HS-5 (cell line): Measurements from ENCODE around the gene FANCE.

ENCODE experiments used
- DNase-seq: peaks from one replicate; pipeline ENCODE4 v3.0.0-alpha.2; 2012; ENCODE audit warnings: low read depth

The FANCE gene

DNA sequence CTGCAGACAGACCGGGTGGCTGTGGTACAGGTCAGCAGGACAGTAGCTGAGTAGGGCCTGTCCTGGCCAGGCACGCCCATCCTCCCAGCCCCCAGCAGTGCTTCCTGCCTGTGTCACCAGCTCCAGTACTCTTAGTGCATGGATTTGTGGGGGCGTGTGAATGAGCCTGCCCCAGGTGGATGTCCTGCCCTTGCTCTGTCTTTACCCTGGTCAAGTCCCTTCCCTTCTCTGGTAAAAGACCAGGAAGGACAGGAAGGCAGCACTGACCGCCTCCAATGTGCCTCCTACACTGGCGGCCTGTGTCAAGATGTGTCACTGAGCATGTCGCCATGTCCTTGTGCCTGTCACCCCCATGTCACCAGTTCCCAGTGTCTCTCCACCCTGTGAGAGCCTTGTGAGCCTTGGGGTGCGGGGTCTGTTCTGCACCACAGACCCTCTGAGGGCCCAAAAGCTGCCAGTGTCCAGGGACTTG is 32.8 kb downstream of the FANCE start:
- DNase-seq = no peak

- no peak for DNase-seq
These were observed 33.3 kb downstream of the FANCE start for GRCh38 chr6:35485402-35485877.

DNA sequence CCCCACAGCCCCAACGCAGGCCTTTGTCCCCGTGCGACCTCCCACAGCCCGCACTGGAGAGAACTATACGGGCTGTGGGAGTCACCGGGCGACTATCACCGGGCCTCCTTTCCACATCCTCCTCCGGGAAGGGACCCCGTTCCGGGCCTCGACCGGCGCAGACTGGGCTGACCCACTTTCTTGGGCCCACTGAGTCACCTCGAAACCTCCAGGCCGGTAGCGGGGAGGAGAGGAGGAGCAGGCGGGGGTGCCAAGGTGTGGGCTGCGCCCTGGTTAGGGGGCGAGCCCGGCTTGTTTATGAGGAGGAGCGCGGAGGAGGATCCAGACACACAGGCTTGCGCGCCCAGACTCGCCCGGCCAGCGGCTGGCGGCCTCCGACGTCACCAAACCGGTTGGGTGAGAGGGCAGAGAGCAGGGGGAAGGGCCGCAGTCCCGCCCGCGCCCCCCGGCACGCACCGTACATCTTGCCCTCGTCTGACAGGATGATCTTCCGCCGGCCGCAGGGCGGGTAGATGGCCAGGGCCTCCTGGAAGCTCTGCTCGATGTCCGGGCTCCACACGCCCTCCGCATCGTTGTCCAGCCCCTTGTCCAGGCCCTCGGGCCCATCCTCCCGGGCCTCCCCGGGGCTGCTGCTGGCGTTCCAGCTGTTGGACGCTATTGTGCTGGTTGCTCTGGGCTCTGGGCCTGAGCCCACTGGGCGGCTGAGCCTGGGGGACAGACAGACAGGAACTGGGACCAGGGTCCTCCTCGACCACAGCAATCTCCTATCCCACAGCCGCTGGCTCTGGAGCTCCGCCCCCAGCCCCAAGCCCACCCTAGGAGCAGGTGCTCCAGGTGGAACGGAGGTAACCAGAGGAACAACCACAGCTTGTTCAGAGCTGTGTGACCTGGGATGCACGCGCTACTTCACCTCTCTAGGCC is 34.1 kb downstream of the FANCE start:
- no peak for DNase-seq

- no peak for DNase-seq
These were observed 35.7 kb downstream of the FANCE start for GRCh38 chr6:35487658-35488516.

DNA sequence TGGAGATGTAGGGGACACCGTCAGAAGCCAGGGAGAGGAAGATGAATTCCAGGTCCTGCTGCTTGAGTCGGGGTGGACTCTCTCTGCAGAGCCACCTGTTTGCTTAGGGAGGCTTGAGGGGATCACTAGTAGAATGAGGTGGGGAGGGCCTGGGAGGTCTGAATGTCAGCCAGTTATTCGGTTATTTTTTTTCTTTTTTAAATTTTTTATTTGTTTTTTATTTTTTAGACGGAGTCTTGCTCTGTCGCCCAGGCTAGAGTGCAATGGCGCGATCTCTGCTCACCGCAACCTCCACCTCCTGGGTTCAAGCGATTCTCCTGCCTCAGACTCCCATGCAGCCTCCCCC is 36.4 kb downstream of the FANCE start:
- DNase-seq = no peak

- DNase-seq = no peak
These were observed 36.9 kb downstream of the FANCE start for GRCh38 chr6:35489066-35489465.

- no peak for DNase-seq
These were observed 38.1 kb downstream of the FANCE start for GRCh38 chr6:35489995-35490791.

GRCh38 chr6:35490821-35491557 is 38.9 kb downstream of the FANCE start:
- DNase-seq = no peak

GRCh38 chr6:35491558-35492257 is 39.6 kb downstream of the FANCE start:
- no peak for DNase-seq

DNA sequence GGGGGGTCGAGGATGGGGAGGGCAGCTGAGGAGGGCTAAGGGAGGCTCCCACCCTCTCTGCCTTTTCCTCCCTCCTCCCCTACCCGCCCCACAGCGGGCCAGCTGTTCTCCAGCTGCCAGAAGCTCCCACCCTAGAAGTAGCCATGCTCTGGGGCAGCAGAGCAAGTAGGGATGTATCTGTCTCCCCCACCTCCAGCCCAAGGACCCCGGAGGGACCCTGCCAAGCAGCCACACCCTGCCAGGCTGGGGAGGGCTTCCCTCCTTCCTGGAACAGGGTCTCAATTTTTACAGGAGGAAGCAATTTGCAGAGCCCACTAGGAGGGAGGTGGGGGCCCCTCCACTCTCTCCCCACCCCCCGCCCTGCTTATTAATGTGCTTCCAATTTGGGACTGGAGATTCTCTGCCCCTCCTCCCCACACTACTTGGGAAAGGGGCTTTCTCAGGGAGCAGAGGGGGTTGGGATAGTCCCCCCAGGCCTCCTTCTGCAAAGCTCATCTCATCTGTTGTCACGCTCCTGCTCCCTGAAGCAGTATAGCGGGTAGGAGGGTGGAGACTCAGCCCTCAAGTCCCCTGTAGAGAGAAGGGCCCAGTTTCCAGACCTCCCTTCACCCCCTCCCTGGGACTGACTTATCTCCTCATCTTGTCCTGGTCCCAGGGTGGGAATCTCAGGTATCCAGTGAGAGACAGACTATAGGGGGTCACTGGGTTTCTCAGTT is 40.3 kb downstream of the FANCE start:
- DNase-seq = no peak

- DNase-seq = no peak
These were observed 40.8 kb downstream of the FANCE start for GRCh38 chr6:35492974-35493284.

DNA sequence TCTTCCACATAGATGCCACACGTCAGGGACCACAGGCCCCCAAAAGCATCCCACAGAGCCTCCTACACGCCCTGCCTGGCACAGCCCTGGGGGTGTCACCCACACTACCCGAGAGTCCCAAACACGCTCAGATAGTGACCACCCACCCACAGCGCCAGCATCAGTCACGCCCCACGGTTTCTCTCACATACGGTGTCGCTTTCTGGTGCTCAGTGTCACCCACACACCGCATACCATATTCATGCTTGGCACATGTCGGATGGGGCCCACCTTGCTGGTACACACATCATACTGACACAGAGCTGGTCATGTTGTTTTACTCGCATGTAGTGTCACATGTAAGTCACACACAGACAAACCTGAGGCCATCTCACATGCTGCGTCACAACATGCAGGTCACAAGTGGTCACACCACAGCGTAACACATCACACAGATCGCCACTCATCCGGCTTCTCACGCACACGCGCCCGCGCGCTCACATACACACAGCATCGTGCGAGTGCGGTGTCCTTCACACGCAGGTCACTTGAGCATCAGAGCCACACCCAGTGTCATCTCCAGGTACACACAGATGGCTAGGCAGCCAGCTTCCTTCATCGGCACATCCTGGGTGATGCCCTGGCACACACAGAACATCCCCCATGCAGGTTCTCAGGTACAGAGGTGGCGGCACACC is 41.3 kb downstream of the FANCE start:
- no peak for DNase-seq

GRCh38 chr6:35494161-35494563 is 42.0 kb downstream of the FANCE start:
- DNase-seq = no peak

DNA sequence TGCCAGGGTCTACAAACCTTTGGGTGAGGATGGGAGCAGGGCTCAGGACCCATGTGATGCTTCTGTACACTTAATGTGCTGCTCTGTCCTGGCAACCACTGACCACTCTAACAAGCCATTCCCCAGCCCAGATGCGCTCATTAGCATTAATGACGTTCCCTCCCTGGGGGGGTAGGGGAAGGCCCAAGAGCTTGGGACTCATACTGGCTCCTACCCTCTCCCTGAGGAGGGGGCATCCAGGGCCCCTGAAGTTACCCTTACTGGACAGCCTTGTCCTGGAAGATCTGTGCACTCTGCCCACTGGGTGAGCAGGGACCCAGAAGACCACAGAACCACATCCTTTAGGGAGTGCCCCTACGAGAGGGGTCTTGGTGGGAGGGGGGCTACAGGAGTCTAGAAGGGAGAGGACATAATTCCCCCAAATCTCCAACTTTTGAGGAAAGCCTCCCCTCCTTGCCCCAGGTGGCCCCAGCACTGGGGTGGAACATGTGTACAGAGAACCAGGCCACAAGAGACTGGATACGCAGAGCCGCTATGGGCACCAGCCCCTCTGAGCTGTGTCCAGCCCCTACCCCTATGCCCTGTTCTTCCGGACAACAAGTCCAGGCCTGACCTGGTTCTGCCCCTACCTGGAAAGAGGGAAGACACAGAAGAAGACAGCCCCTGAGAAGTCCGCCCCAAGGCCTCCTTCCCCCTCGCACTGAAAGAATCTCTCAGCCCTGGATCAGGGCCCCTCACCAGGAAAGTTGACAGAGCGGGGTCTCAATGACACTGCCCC is 43.3 kb downstream of the FANCE start:
- DNase-seq = no peak

GRCh38 chr6:35496036-35496840 is 44.1 kb downstream of the FANCE start:
- no peak for DNase-seq

DNA sequence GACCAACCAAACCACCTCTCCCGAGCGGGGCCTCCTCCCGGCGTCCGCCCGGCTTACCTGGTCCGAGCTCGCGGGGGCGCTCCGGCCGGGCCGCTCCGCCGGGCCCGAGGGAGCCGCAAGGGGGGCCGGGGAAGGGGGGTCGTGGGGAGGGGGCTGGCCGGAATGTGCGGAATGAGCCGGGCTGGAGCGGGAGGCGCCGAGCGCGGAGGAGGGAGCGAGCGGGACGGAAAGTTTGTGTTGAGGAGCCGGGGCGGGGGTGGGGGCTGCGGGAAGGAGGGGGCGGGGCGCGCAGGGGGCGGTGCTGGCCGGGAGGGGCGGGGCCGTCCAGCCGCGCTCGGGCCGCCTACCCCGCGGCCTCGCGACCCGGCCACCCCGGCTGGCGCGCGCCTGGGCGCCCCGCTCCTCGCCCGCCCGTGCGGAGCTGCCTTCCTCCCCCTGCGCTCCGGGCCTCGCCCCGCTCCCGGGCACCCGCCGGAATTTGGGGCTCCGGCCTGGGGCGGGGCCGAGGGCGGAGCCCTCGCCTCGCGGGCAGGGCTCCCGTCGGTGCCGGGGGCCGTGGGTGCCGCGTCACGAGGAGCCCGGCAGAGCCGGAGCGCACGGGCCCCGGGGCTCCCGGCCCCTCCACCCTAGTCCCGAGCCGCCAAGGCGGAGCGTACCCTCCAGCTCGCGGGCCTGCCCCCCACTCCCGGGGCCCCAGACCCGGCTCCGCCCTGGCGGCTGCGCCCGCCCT is 44.9 kb downstream of the FANCE start, which contains the start of gene TEAD3:
TSS of gene TEAD3 (minus strand) at position 239 of the 730 bp plus-strand sequence.
- DNase-seq = no peak
